Posterior vena cava (tissue), 2 donors: ENCODE data around the gene NTNG2. TPM values are rescaled to one million over a fixed set of nuclear protein-coding genes. Genes with fewer than 3 reads are reported as not detected.
"Not testable (repeated sequence)": the region's sequence is repeated elsewhere in the genome, so short reads cannot be mapped to it uniquely, and the experiment has no call there.

ENCODE experiments used
- DNase-seq: peaks from one replicate; pipeline ENCODE4 v3.0.0-alpha.2; 2020; ENCODE audit warnings: low spot score
- intact Hi-C, 2 donors: fragments of 100-400 bp; cut with DNase I; formaldehyde crosslinking; loops; one replicate each; pipeline versions ENCODE4 v1.14.1 to v1.14.2; 2022 to 2023
- total RNA-seq, 2 donors: library from RNA; stranded (reverse); fragmentation: NEBNext Ultra II Directional; extraction: Animal tissue kit (Norgen Biotek cat#: 25700); gene quantifications; one replicate each; pipeline ENCODE4 v1.2.1, GENCODE V29; 2021
- donor health status: DM: yes; HTN: yes; CAD: no.
- donor health status: DM: yes; HTN: yes; CAD: no.

NTNG2 gene
- total RNA-seq, 2 donors from 2014 or later, result 3.4 to 5.0 TPM

DNA sequence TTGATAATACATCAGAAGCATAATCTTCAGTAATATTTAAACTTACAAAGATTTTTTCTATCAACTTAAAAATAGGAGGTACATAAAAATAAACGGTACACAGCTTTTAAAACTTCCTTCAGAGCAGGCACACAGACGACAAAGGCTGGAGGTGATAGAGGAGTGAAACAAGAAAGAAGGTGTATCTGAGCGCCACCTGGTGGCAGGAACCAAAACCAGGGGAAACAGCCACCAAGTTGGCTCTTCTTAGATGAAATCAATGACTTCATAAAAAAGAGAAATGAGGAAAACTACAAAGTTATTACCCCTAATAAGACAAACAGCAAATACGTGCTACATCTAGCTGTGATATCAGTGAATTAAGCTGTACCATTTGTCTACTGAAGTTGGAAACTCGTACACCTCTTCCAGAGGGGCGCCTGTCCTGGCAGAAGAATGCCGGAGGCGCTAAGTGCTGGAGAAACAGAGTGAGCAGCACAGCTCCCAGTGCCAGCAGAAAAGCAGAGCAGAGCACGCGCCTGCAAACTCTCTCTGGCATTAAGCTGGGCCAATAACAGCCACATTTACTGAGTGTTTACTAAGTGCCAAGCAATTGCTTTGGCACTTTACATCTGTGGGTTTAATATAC, 107.0 kb downstream of the NTNG2 start:
- peak; percentile 86 for DNase-seq

DNA sequence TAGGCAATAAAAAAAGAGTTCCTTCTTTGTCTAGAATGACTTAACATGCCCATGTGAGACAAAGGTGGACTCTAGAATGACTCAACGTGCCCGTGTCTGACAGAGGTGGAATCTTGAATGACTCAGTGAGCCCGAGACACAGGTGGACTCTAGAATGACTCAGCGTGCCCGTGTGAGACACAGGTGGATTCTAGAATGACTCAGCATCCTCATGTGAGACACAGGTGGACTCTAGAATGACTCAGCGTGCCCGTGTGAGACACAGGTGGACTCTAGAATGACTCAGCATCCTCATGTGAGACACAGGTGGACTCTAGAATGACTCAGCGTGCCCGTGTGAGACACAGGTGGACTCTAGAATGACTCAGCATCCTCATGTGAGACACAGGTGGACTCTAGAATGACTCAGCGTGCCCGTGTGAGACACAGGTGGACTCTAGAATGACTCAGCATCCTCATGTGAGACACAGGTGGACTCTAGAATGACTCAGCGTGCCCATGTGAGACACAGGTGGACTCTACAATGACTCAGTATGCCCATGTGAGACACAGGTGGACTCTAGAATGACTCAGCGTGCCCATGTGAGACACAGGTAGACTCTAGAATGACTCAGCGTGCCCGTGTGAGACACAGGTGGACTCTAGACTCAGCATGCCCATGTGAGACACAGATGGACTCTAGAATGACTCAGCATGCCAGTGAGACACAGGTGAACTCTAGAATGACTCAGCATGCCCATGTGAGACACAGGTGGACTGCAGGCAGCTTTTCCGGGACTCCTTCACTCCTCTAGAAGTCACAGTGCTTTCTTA, 108.1 kb downstream of the NTNG2 start:
- intact Hi-C loops, DNase-seq: not testable (repeated sequence)

More for the DNA sequence above, 107.0 kb downstream of the NTNG2 start:
- intact Hi-C loops, result no loop called here

DNA sequence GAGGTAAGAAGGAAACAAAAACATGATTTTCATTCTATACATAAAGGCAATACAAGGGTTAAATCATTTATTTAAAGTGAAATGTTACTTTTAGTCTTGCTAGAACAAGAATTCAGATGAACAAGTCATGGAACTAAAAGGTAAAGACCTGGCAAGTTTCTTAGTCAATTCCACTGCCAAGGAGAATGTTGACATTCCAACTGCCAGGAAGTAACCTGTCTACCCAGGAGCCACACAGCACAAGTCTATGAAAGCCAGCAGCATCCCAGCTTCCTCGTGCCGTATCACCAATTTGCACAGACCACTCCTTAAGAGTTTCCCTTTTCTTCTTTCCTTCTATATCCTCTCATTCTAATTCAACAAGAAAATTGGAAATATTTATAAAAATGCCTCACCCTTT, 113.0 kb downstream of the NTNG2 start:
- intact Hi-C loops, result no loop called here
- DNase-seq, result no peak

DNA sequence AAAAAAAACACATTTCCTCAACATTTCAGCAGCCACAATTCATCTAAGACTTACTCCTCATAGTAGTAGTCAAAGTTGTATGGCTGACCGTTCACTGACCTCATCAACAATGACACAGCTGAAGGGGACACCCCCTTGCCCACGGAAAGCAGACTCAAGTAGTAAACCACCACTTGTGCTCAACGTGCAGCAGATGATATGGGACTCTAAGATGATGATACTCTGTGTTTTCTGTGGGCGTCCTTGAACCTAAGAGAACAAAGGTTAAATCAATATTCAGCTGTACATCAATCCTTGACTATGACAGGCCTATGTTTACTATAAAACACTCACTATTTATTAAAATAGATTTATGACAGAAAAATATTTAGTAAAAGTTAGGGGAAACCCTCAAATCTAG, 121.3 kb downstream of the NTNG2 start:
- intact Hi-C loops, result no loop called here
- no peak for DNase-seq

DNA sequence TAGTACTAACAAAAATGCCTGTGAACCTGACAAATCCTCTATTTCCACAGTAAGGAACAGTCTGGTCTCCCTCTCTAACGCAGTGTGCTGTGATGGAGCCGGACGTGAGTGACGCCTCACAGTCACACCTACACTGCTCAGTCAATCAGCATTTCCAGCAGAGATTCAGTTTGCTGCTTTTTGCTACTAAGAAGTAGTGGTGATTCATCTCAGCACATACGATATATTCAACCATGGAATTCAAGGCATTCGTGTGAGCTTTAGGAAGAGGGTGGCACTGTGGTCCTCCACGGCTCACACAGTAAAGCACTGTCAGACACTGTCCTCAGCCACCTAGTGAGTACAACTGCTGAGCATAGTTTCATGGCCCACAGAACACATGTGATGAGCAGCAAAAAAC, 122.0 kb downstream of the NTNG2 start:
- no peak for DNase-seq
- intact Hi-C loops, result no loop called here

DNA sequence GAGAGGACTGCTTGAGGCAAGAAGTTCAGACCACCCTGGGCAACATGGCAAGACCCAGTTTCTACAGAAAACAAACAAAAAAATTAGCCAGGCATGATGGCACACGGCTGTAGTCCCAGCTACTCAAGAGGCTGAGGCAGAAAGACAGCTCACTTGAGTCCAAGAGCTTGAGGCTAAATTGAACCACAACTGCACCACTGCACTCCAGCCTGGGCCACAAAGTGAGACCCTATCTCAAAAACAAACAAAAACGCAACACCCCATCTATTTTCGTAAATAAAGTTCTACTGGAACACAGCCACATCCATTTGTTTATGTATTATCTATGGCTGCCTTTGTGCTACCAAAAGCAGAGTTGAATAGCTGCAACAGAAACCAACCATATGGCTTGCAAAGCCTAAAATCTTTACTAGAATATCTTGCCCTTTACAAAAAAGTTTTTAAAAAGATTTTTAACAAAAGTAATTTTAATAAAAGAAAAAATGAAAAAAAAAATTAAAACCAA, 125.5 kb downstream of the NTNG2 start:
- no peak for DNase-seq
- intact Hi-C loops, result no loop called here

DNA sequence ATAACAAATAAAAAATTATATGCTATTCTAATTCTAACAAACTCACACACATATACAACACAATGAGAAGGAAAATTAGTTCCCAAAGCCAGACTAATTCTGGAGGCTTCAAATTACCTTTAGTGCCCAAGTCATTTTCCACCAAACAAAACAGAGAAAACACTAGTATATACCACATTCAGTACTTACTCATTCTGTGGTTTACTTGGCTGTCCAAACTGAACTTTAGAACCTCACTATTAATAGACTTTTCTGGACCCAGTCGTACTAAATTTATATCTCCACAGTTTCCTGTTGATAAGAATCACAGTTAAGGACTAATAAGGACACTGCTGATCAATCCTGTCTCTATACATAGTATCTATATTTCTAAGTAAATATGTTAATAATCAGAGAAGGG, 126.5 kb downstream of the NTNG2 start:
- intact Hi-C loops, result no loop called here
- DNase-seq, result no peak

DNA sequence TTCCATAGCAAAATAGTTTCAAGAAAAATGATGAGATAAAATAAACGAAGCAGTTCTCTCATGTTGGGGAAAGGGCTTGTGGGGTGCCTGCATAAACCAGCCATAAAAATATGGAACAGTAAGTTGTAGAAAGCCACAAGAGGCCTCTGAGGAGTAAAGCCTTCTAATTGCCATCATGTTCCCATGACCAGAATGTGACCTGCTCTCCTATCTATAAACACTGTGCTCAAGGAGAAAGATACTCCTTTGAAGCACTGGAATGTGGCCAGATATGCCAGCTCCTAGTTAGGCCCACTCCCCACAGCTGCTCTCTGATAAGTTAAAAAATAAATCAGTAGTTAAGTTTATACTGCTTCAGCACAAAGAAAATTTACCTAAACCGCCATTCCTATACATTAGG, 127.1 kb downstream of the NTNG2 start:
- intact Hi-C loops, result no loop called here

DNA sequence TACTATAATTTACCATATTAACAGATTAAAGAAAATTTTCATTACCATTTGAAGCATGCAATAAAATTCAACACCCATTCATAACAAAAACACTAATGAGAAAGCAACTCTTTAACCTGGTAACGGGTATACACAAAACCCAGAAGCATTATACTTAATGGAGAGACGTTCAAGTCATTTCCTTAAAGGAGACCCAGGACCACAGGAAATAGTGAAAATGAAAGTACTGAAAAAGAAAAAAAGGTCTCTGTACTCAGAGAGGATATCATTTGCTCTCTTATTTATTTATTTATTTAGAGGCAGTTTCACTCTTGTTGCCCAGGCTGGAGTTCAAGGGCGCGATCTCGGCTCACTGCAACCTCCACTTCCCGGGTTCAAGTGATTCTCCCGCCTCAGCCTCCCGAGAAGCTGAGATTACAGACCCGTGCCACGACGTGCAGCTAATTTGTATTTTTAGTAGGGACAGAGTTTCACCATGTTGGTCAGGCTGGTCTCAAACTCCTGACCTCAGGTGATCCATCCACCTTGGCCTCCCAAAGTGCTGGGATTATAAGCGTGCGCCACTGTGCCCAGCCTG, 131.4 kb downstream of the NTNG2 start:
- DNase-seq, result no peak
- intact Hi-C loops, result no loop called here

More for the DNA sequence above, 127.1 kb downstream of the NTNG2 start:
- no peak for DNase-seq

Other genes with a start within 250 kb of the NTNG2 start
- gene MED27, start 82.2 kb upstream of the NTNG2 start, total RNA-seq, result 10 to 100 TPM; 17.8 to 24.5 TPM
- 10 to 100 TPM; 45.2 to 45.3 TPM for gene SETX, start 192.9 kb downstream of the NTNG2 start, total RNA-seq
- 10 to 100 TPM; 10.5 to 12.0 TPM for gene TTF1, start 244.8 kb downstream of the NTNG2 start, total RNA-seq
- not detected for gene CFAP77, start 248.2 kb downstream of the NTNG2 start, total RNA-seq